Ectodermal cell (in vitro differentiated cells): ENCODE results near the gene CRY2.
"Not testable (repeated sequence)": the region's sequence is repeated elsewhere in the genome, so short reads cannot be mapped to it uniquely, and the experiment has no call there.

Source experiments
- H3K27ac ChIP-seq: 2 replicates; pipeline ENCODE4 v1.7.0; 2013; ENCODE audit warnings: mild to moderate bottlenecking, low read depth, low read length; ENCODE audit not compliant: insufficient read depth, poor library complexity, severe bottlenecking
- H3K27me3 ChIP-seq: 2 replicates; pipeline ENCODE4 v1.7.0; 2013; ENCODE audit warnings: mild to moderate bottlenecking, low read length; ENCODE audit not compliant: insufficient read depth, control insufficient read depth, poor library complexity, severe bottlenecking
- H3K36me3 ChIP-seq: one replicate; pipeline ENCODE4 v1.7.0; 2013; ENCODE audit warnings: low read length; ENCODE audit not compliant: control insufficient read depth, insufficient read depth
- H3K4me1 ChIP-seq: one replicate; pipeline ENCODE4 v1.7.0; 2013; ENCODE audit warnings: low read length; ENCODE audit not compliant: control insufficient read depth, insufficient read depth
- H3K4me3 ChIP-seq: 2 replicates; pipeline ENCODE4 v1.7.0; 2013; ENCODE audit warnings: low read depth, low read length, control low read depth; ENCODE audit not compliant: insufficient read depth
- H3K9me3 ChIP-seq: 2 replicates; pipeline ENCODE4 v1.7.0; 2013; ENCODE audit warnings: mild to moderate bottlenecking, low read length, moderate library complexity; ENCODE audit not compliant: control insufficient read depth
- WGBS, 2 experiments: methylation state at CpG; one replicate each; pipeline ENCODE4 v1.1.7; 2013; ENCODE audit warnings: missing lambda C conversion rate in 2 of 2; 5-methylcytosine and 5-hydroxymethylcytosine counted together

Gene CRY2

GRCh38 chr11:45905576-45905975, 58.3 kb downstream of the CRY2 start:
- not testable (repeated sequence) for H3K4me3 ChIP-seq, H3K4me1 ChIP-seq, H3K36me3 ChIP-seq, H3K27ac ChIP-seq, H3K9me3 ChIP-seq, H3K27me3 ChIP-seq
- WGBS, 2 experiments = 95 to 96% methylated on average over 6 of the region's 6 CpGs

GRCh38 chr11:45906096-45906682, 58.9 kb downstream of the CRY2 start:
- peaks cover 4% of the 10 kb centered on the region for H3K4me1 ChIP-seq
- WGBS, 2 experiments = 90 to 92% methylated on average over 19 of the region's 19 CpGs
- no peak overlapping the region for H3K27ac ChIP-seq
- H3K9me3 ChIP-seq = no peaks in the 10 kb centered on the region
- H3K27me3 ChIP-seq = peaks cover 2% of the 10 kb centered on the region
- H3K36me3 ChIP-seq = peaks cover 14% of the 10 kb centered on the region
- no peak overlapping the region for H3K4me3 ChIP-seq

GRCh38 chr11:45906965-45907611, 59.8 kb downstream of the CRY2 start, which contains the start of gene FREY1:
TSS of gene FREY1 (minus strand) at chr11:45907271. CDS start at chr11:45907245, 26 bp downstream.
- H3K4me3 ChIP-seq = no peak within 1 kb of the TSS
- H3K9me3 ChIP-seq = no peaks in the 10 kb centered on the region
- WGBS, 2 experiments = 85 to 87% methylated on average over 18 of the region's 18 CpGs
- no peaks in the 10 kb centered on the region for H3K4me1 ChIP-seq
- H3K27ac ChIP-seq = no peak within 1 kb of the TSS
- H3K27me3 ChIP-seq = no peaks in the 10 kb centered on the region
- peaks cover 17% of the 10 kb centered on the region for H3K36me3 ChIP-seq

- Histone ChIP-seq H3K9me3 (no peaks in the 10 kb centered on the region), H3K27me3 (no peaks in the 10 kb centered on the region)
- WGBS, 2 experiments = 90 to 93% methylated on average over 8 of the region's 8 CpGs
Observed at GRCh38 chr11:45907911-45908370, 60.7 kb downstream of the CRY2 start.

GRCh38 chr11:45909594-45910475, 62.6 kb downstream of the CRY2 start:
- Histone ChIP-seq H3K9me3 (no peaks in the 10 kb centered on the region), H3K36me3 (peaks cover 28% of the 10 kb centered on the region), H3K27ac (no peak overlapping the region), H3K4me1 (no peaks in the 10 kb centered on the region), H3K27me3 (no peaks in the 10 kb centered on the region), H3K4me3 (no peak overlapping the region)
- WGBS, 2 experiments = 94 to 95% methylated on average over 32 of the region's 32 CpGs

More at GRCh38 chr11:45907911-45908370, 60.7 kb downstream of the CRY2 start:
- Histone ChIP-seq H3K36me3 (peaks cover 18% of the 10 kb centered on the region), H3K4me1 (no peaks in the 10 kb centered on the region), H3K27ac (no peak overlapping the region), H3K4me3 (no peak overlapping the region)

- Histone ChIP-seq H3K4me1 (no peaks in the 10 kb centered on the region), H3K4me3 (no peak overlapping the region), H3K27me3 (no peaks in the 10 kb centered on the region), H3K9me3 (no peaks in the 10 kb centered on the region), H3K36me3 (peaks cover 28% of the 10 kb centered on the region), H3K27ac (no peak overlapping the region)
- 96% methylated on average over 9 of the region's 9 CpGs for WGBS, 2 experiments
Observed at GRCh38 chr11:45910623-45911022, 63.3 kb downstream of the CRY2 start.

GRCh38 chr11:45913514-45913913, 66.2 kb downstream of the CRY2 start:
- WGBS, 2 experiments = 96% methylated on average over 19 of the region's 19 CpGs
- Histone ChIP-seq H3K4me3 (no peak overlapping the region), H3K4me1 (peaks cover 3% of the 10 kb centered on the region), H3K9me3 (no peaks in the 10 kb centered on the region), H3K27me3 (no peaks in the 10 kb centered on the region), H3K27ac (no peak overlapping the region), H3K36me3 (peaks cover 28% of the 10 kb centered on the region)

GRCh38 chr11:45913942-45914635, 66.8 kb downstream of the CRY2 start:
- Histone ChIP-seq H3K9me3 (no peaks in the 10 kb centered on the region), H3K4me1 (peaks cover 3% of the 10 kb centered on the region), H3K36me3 (peaks cover 28% of the 10 kb centered on the region), H3K27me3 (no peaks in the 10 kb centered on the region), H3K27ac (no peak overlapping the region), H3K4me3 (no peak overlapping the region)
- 90 to 91% methylated on average over 22 of the region's 22 CpGs for WGBS, 2 experiments

- H3K9me3 ChIP-seq = no peaks in the 10 kb centered on the region
- H3K27ac ChIP-seq = no peak overlapping the region
- no peak overlapping the region for H3K4me3 ChIP-seq
- H3K27me3 ChIP-seq = no peaks in the 10 kb centered on the region
- H3K36me3 ChIP-seq = peaks cover 21% of the 10 kb centered on the region
- H3K4me1 ChIP-seq = peaks cover 10% of the 10 kb centered on the region
- 87 to 88% methylated on average over 13 of the region's 13 CpGs for WGBS, 2 experiments
Observed at GRCh38 chr11:45915446-45915845, 68.2 kb downstream of the CRY2 start.
